NCI-H774 (cell line): ENCODE results near the gene STAG1.
"Not testable (repeated sequence)": the region's sequence is repeated elsewhere in the genome, so short reads cannot be mapped to it uniquely, and the experiment has no call there.

Experiments
- DNase-seq: peaks from one replicate; lab custom pipeline; 2025; lab: John Stamatoyannopoulos, UW

Gene STAG1

GRCh38 chr3:136645915-136646314 is 106.3 kb downstream of the STAG1 start:
- DNase-seq, result no peak

- DNase-seq, result no peak
Observed at GRCh38 chr3:136644212-136644611, 108.0 kb downstream of the STAG1 start.

GRCh38 chr3:136643380-136643779 is 108.8 kb downstream of the STAG1 start:
- not testable (repeated sequence) for DNase-seq

GRCh38 chr3:136642711-136643110 is 109.5 kb downstream of the STAG1 start:
- DNase-seq, result no peak

GRCh38 chr3:136639069-136639468 is 113.1 kb downstream of the STAG1 start:
- no peak for DNase-seq

GRCh38 chr3:136637176-136637575 is 115.0 kb downstream of the STAG1 start:
- DNase-seq, result no peak

- no peak for DNase-seq
Observed at GRCh38 chr3:136634821-136635220, 117.4 kb downstream of the STAG1 start.

- DNase-seq, result no peak
Observed at GRCh38 chr3:136632625-136633081, 119.5 kb downstream of the STAG1 start.

- no peak for DNase-seq
Observed at GRCh38 chr3:136631424-136631823, 120.8 kb downstream of the STAG1 start.

GRCh38 chr3:136630915-136631314 is 121.3 kb downstream of the STAG1 start:
- DNase-seq, result no peak

- no peak for DNase-seq
Observed at GRCh38 chr3:136626493-136626892, 125.7 kb downstream of the STAG1 start.

GRCh38 chr3:136624894-136625815 is 127.0 kb downstream of the STAG1 start:
- DNase-seq, result no peak

GRCh38 chr3:136624371-136624770 is 127.8 kb downstream of the STAG1 start:
- DNase-seq, result no peak

GRCh38 chr3:136621628-136622027 is 130.6 kb downstream of the STAG1 start:
- DNase-seq, result no peak

GRCh38 chr3:136620436-136620835 is 131.7 kb downstream of the STAG1 start:
- no peak for DNase-seq

- DNase-seq, result not testable (repeated sequence)
Observed at GRCh38 chr3:136617969-136618525, 134.1 kb downstream of the STAG1 start.

GRCh38 chr3:136617198-136617597 is 135.0 kb downstream of the STAG1 start:
- DNase-seq, result no peak

- DNase-seq, result no peak
Observed at GRCh38 chr3:136612512-136612911, 139.7 kb downstream of the STAG1 start.

- DNase-seq, result no peak
Observed at GRCh38 chr3:136606990-136607389, 145.2 kb downstream of the STAG1 start.

- not testable (repeated sequence) for DNase-seq
Observed at GRCh38 chr3:136606216-136606615, 146.0 kb downstream of the STAG1 start.

- no peak for DNase-seq
Observed at GRCh38 chr3:136604961-136605360, 147.2 kb downstream of the STAG1 start.

GRCh38 chr3:136602818-136603217 is 149.4 kb downstream of the STAG1 start:
- DNase-seq, result no peak
